ENCODE measurements around the gene TANGO2.

The TANGO2 gene

GRCh38 chr22:20011993-20012740, 8.7 kb upstream of the TANGO2 start:
- DNase-seq (ENCODE audit: low spot score) = no peak

GRCh38 chr22:20012741-20013331, 8.1 kb upstream of the TANGO2 start:
- DNase-seq (ENCODE audit: low spot score) = no peak

GRCh38 chr22:20013382-20013871, 7.5 kb upstream of the TANGO2 start:
- no peak for DNase-seq (ENCODE audit: low spot score)

GRCh38 chr22:20014526-20015186, 6.3 kb upstream of the TANGO2 start:
- no peak for DNase-seq (ENCODE audit: low spot score)

- no peak for DNase-seq (ENCODE audit: low spot score)
Observed at GRCh38 chr22:20015187-20015625, 5.7 kb upstream of the TANGO2 start.

- DNase-seq (ENCODE audit: low spot score) = no peak
Observed at GRCh38 chr22:20015971-20016733, 4.8 kb upstream of the TANGO2 start.

- peak; percentile 99 for DNase-seq (ENCODE audit: low spot score)
Observed at GRCh38 chr22:20016734-20017621, 3.9 kb upstream of the TANGO2 start, which contains the start of gene ARVCF. Gene ARVCF, minus strand, starts transcription at chr22:20016823. Its CDS starts 26,029 bp downstream, at chr22:19990794.

GRCh38 chr22:20017622-20017958, 3.3 kb upstream of the TANGO2 start:
- no peak for DNase-seq (ENCODE audit: low spot score)

- DNase-seq (ENCODE audit: low spot score) = no peak
Observed at GRCh38 chr22:20018001-20018400, 2.9 kb upstream of the TANGO2 start.

- DNase-seq (ENCODE audit: low spot score) = no peak
Observed at GRCh38 chr22:20019661-20020532, 1.0 kb upstream of the TANGO2 start.

GRCh38 chr22:20021196-20022181, 579 bp downstream of the TANGO2 start:
- DNase-seq (ENCODE audit: low spot score) = no peak

GRCh38 chr22:20022231-20022977, 1.5 kb downstream of the TANGO2 start:
- DNase-seq (ENCODE audit: low spot score) = no peak

GRCh38 chr22:20022978-20023613, 2.2 kb downstream of the TANGO2 start:
- DNase-seq (ENCODE audit: low spot score) = no peak

- no peak for DNase-seq (ENCODE audit: low spot score)
Observed at GRCh38 chr22:20024225-20024624, 3.3 kb downstream of the TANGO2 start.

GRCh38 chr22:20024650-20025397, 3.9 kb downstream of the TANGO2 start:
- DNase-seq (ENCODE audit: low spot score) = no peak

GRCh38 chr22:20025401-20026203, 4.7 kb downstream of the TANGO2 start:
- no peak for DNase-seq (ENCODE audit: low spot score)
